Parathyroid adenoma (tissue), 2 donors: ENCODE results near the gene FBXL7.

Experiments used
- H2AFZ ChIP-seq: fragments of 300-600 bp; sonication (generic); one replicate; pipeline ENCODE4 v1.7.0; 2017; ENCODE audit warnings: antibody characterized with exemption, mild to moderate bottlenecking
- H3K27ac ChIP-seq: fragments of 300-600 bp; sonication (generic); one replicate; pipeline ENCODE4 v1.7.0; 2017
- H3K27me3 ChIP-seq: fragments of 300-600 bp; sonication (generic); one replicate; pipeline ENCODE4 v1.7.0; 2017; ENCODE audit warnings: low read length; ENCODE audit not compliant: control insufficient read depth, insufficient read depth
- H3K36me3 ChIP-seq: fragments of 300-600 bp; sonication (generic); one replicate; pipeline ENCODE4 v1.7.0; 2017; ENCODE audit warnings: low read length; ENCODE audit not compliant: control insufficient read depth, insufficient read depth
- H3K4me1 ChIP-seq: fragments of 300-600 bp; sonication (generic); one replicate; pipeline ENCODE4 v1.7.0; 2017; ENCODE audit warnings: control low read depth
- H3K4me2 ChIP-seq: fragments of 300-600 bp; sonication (generic); one replicate; pipeline ENCODE4 v1.7.0; 2017; ENCODE audit warnings: low read length
- H3K4me3 ChIP-seq: fragments of 300-600 bp; sonication (generic); one replicate; pipeline ENCODE4 v1.7.0; 2017; ENCODE audit warnings: low read depth, low read length
- H3K79me2 ChIP-seq: fragments of 300-600 bp; sonication (generic); one replicate; pipeline ENCODE4 v1.7.0; 2017; ENCODE audit warnings: control low read depth
- H3K9ac ChIP-seq: fragments of 300-600 bp; sonication (generic); one replicate; pipeline ENCODE4 v1.7.0; 2017; ENCODE audit warnings: mild to moderate bottlenecking
- H3K9me3 ChIP-seq: fragments of 300-600 bp; sonication (generic); one replicate; pipeline ENCODE4 v1.7.0; 2017; ENCODE audit warnings: low read length; ENCODE audit not compliant: control insufficient read depth
- CTCF ChIP-seq: fragments of 300-600 bp; sonication (generic); IDR thresholded peaks from one replicate; pipeline ENCODE4 v1.7.0; 2017; ENCODE audit warnings: antibody characterized with exemption, mild to moderate bottlenecking
- donor health status: primary hyperparathyroidism.

Gene FBXL7

GRCh38 chr5:15489571-15490235 is 10.3 kb upstream of the FBXL7 start:
- no peaks in the 10 kb centered on the region for H3K27me3 ChIP-seq
- H3K79me2 ChIP-seq: no peaks in the 10 kb centered on the region
- H2AFZ ChIP-seq: no peak overlapping the region
- no peaks in the 10 kb centered on the region for H3K9me3 ChIP-seq
- no peak overlapping the region for H3K9ac ChIP-seq
- H3K27ac ChIP-seq: no peak overlapping the region
- no peaks in the 10 kb centered on the region for H3K36me3 ChIP-seq
- H3K4me3 ChIP-seq: no peak overlapping the region
- H3K4me2 ChIP-seq: no peak overlapping the region
- no peak for TF ChIP-seq CTCF
- no peaks in the 10 kb centered on the region for H3K4me1 ChIP-seq

GRCh38 chr5:15492545-15492944 is 7.4 kb upstream of the FBXL7 start:
- no peak for TF ChIP-seq CTCF
- H3K9me3 ChIP-seq: no peaks in the 10 kb centered on the region
- no peaks in the 10 kb centered on the region for H3K79me2 ChIP-seq
- no peak overlapping the region for H3K4me3 ChIP-seq
- no peaks in the 10 kb centered on the region for H3K4me1 ChIP-seq
- no peaks in the 10 kb centered on the region for H3K27me3 ChIP-seq
- no peak overlapping the region for H3K9ac ChIP-seq
- H2AFZ ChIP-seq: no peak overlapping the region
- no peak overlapping the region for H3K4me2 ChIP-seq
- H3K36me3 ChIP-seq: no peaks in the 10 kb centered on the region
- no peak overlapping the region for H3K27ac ChIP-seq

- no peak for TF ChIP-seq CTCF
- Histone ChIP-seq H3K36me3 (no peaks in the 10 kb centered on the region), H3K9me3 (no peaks in the 10 kb centered on the region), H3K9ac (no peak overlapping the region), H2AFZ (no peak overlapping the region), H3K79me2 (no peaks in the 10 kb centered on the region), H3K27ac (no peak overlapping the region), H3K4me2 (no peak overlapping the region), H3K4me1 (no peaks in the 10 kb centered on the region), H3K4me3 (no peak overlapping the region), H3K27me3 (no peaks in the 10 kb centered on the region)
Measured at GRCh38 chr5:15493501-15493900, 6.5 kb upstream of the FBXL7 start.

- Histone ChIP-seq H3K36me3 (no peaks in the 10 kb centered on the region), H3K4me3 (no peak overlapping the region), H3K4me2 (no peak overlapping the region), H3K9ac (no peak overlapping the region), H3K4me1 (no peaks in the 10 kb centered on the region), H3K79me2 (no peaks in the 10 kb centered on the region), H3K9me3 (no peaks in the 10 kb centered on the region), H3K27ac (no peak overlapping the region), H3K27me3 (no peaks in the 10 kb centered on the region), H2AFZ (no peak overlapping the region)
- TF ChIP-seq CTCF: no peak
Measured at GRCh38 chr5:15495026-15495425, 5.0 kb upstream of the FBXL7 start.

GRCh38 chr5:15496886-15497285 is 3.1 kb upstream of the FBXL7 start:
- Histone ChIP-seq H3K79me2 (no peaks in the 10 kb centered on the region), H2AFZ (no peak overlapping the region), H3K9ac (no peak overlapping the region), H3K9me3 (no peaks in the 10 kb centered on the region), H3K27ac (no peak overlapping the region), H3K27me3 (no peaks in the 10 kb centered on the region), H3K4me2 (no peak overlapping the region), H3K36me3 (no peaks in the 10 kb centered on the region), H3K4me1 (no peaks in the 10 kb centered on the region), H3K4me3 (no peak overlapping the region)
- TF ChIP-seq CTCF: no peak
